ENCODE measurements around the gene FBXW9. TPM values are rescaled to one million over a fixed set of nuclear protein-coding genes. Genes with fewer than 3 reads are reported as not detected.

FBXW9 gene
- total RNA-seq, 1 donor from 2014 or later = 4.0 TPM

DNA sequence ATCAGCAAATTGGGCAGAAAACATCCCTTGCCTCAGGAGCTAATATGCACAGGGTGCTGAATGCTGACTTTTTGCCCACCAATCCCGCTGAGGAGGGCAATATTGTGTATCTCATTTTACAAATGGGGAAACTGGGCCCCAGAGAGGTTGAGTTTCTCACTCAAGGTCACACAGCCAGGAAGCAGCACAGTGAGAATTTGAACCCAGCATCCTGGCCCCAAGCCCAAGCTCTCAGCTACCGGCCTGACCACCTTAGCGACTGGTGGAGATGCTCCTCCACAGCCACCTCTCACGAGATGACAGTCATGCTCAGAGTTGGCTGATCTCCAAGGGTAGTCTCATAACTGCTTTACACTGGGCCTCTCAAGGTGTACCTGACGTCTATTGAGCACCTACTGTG is 3.5 kb downstream of the FBXW9 start:
- H3K4me2 ChIP-seq = no peak overlapping the region
- no peak overlapping the region for H2AFZ ChIP-seq (replicated peaks)
- no peaks in the 10 kb centered on the region for H3K9me3 ChIP-seq (ENCODE audit: low read depth)
- Mint-ChIP-seq H3K4me3 (no peak overlapping the region), H3K27ac (no peak overlapping the region), H3K36me3 (peaks cover 3% of the 10 kb centered on the region), H3K9me3 (no peaks in the 10 kb centered on the region), H3K4me1 (peaks cover 5% of the 10 kb centered on the region), H3K27me3 (ENCODE audit: insufficient read depth, low read depth) (no peaks in the 10 kb centered on the region)
- H3K27me3 ChIP-seq = no peaks in the 10 kb centered on the region
- H4K20me1 ChIP-seq (ENCODE audit: low read depth) = no peaks in the 10 kb centered on the region
- H3K4me1 ChIP-seq = peaks cover 7% of the 10 kb centered on the region
- TF ChIP-seq, protein P1, sequence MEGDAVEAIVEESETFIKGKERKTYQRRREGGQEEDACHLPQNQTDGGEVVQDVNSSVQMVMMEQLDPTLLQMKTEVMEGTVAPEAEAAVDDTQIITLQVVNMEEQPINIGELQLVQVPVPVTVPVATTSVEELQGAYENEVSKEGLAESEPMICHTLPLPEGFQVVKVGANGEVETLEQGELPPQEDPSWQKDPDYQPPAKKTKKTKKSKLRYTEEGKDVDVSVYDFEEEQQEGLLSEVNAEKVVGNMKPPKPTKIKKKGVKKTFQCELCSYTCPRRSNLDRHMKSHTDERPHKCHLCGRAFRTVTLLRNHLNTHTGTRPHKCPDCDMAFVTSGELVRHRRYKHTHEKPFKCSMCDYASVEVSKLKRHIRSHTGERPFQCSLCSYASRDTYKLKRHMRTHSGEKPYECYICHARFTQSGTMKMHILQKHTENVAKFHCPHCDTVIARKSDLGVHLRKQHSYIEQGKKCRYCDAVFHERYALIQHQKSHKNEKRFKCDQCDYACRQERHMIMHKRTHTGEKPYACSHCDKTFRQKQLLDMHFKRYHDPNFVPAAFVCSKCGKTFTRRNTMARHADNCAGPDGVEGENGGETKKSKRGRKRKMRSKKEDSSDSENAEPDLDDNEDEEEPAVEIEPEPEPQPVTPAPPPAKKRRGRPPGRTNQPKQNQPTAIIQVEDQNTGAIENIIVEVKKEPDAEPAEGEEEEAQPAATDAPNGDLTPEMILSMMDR (IDR thresholded peaks at IDR 0.05) = no peak
- no peak for TF ChIP-seq EZH2 (IDR thresholded peaks at IDR 0.05)
- no peak for TF ChIP-seq EZH2phosphoT487 (IDR thresholded peaks at IDR 0.05)
- H3K79me2 ChIP-seq (ENCODE audit: low read depth) = no peaks in the 10 kb centered on the region
- no peaks in the 10 kb centered on the region for H3K36me3 ChIP-seq
- no peak for DNase-seq (ENCODE audit: low spot score)
- H3F3A ChIP-seq (ENCODE audit: low read depth) = peaks cover 15% of the 10 kb centered on the region
- H3K4me3 ChIP-seq = no peak overlapping the region
- no peak overlapping the region for H3K27ac ChIP-seq
- no peak overlapping the region for H3K9ac ChIP-seq

DNA sequence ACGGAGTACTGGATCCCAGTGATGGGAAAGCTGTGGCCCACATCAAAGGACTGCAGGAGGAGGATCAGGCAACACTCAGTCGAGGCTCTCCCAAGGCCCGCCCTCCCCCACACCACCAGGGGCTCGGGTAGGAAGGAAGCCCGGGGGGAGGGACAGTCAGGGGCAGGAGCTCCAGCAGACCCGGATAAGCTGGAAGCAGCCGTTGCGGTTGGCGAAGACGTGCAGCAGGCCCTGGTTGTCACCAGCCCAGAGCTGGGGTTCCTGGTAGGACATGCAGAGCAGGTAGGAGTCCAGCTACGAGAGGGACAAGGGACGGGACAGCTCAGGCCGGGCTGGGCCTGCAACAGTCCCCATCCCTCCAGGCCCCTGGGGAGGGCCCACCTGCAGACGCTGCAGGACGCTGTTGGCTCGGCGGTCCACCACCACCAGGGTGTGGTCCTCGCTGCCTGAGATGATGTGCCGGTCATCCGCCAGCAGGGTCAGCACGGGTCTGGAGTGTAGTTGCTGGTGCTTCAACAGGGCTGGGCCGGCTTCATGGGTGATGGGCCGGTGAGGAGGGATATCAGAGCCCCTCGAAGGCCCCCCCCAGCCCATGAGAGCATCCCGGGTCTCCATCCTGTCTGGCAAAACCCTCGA is 6.7 kb downstream of the FBXW9 start:
- Histone ChIP-seq H3K27me3 (no peaks in the 10 kb centered on the region), H3K9ac (no peak overlapping the region), H3K4me1 (no peaks in the 10 kb centered on the region), H2AFZ (replicated peaks) (no peak overlapping the region), H3K4me2 (no peak overlapping the region), H3K27ac (no peak overlapping the region), H4K20me1 (ENCODE audit: low read depth) (no peaks in the 10 kb centered on the region), H3K79me2 (ENCODE audit: low read depth) (no peaks in the 10 kb centered on the region), H3K36me3 (no peaks in the 10 kb centered on the region), H3K9me3 (ENCODE audit: low read depth) (no peaks in the 10 kb centered on the region), H3K4me3 (no peak overlapping the region), H3F3A (ENCODE audit: low read depth) (no peaks in the 10 kb centered on the region)
- no peaks in the 10 kb centered on the region for H3K27me3 Mint-ChIP-seq (ENCODE audit: insufficient read depth, low read depth)
- TF ChIP-seq, protein P1 (IDR thresholded peaks at IDR 0.05) = no peak
- TF ChIP-seq EZH2phosphoT487 (IDR thresholded peaks at IDR 0.05) = no peak
- TF ChIP-seq EZH2 (IDR thresholded peaks at IDR 0.05) = no peak
- H3K4me3 Mint-ChIP-seq = no peak overlapping the region
- peaks cover 3% of the 10 kb centered on the region for H3K36me3 Mint-ChIP-seq
- DNase-seq (ENCODE audit: low spot score) = no peak
- H3K9me3 Mint-ChIP-seq = no peaks in the 10 kb centered on the region
- H3K27ac Mint-ChIP-seq = no peak overlapping the region
- no peaks in the 10 kb centered on the region for H3K4me1 Mint-ChIP-seq

DNA sequence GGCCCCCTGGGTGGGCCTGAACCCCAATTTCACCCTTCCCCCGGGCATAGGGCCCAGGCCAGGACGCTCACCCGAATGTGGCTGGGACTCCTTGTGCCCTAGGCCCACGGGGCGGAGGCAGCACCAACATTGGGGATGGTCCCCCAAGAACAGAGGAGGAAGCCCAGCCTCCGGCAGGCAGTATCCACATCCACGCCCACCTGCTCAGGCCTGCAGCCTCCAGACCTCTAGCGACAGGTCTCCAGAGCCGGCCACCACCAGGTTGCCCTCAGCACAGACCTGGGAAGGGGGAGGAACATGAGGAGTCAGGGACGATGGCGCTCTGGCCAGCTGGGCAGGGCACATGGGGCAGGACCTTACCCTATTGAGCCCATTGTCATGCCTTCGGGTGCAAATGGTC is 7.4 kb downstream of the FBXW9 start:
- Mint-ChIP-seq H3K27ac (no peak overlapping the region), H3K27me3 (ENCODE audit: insufficient read depth, low read depth) (no peaks in the 10 kb centered on the region), H3K9me3 (no peaks in the 10 kb centered on the region), H3K4me3 (no peak overlapping the region), H3K36me3 (peaks cover 3% of the 10 kb centered on the region), H3K4me1 (no peaks in the 10 kb centered on the region)
- H3K4me1 ChIP-seq = no peaks in the 10 kb centered on the region
- H3K9me3 ChIP-seq (ENCODE audit: low read depth) = no peaks in the 10 kb centered on the region
- H3K27ac ChIP-seq = no peak overlapping the region
- no peak overlapping the region for H3K4me3 ChIP-seq
- no peak for TF ChIP-seq EZH2 (IDR thresholded peaks at IDR 0.05)
- TF ChIP-seq EZH2phosphoT487 (IDR thresholded peaks at IDR 0.05) = no peak
- TF ChIP-seq, protein P1 (IDR thresholded peaks at IDR 0.05) = no peak
- no peak overlapping the region for H3K9ac ChIP-seq
- H2AFZ ChIP-seq (replicated peaks) = no peak overlapping the region
- H4K20me1 ChIP-seq (ENCODE audit: low read depth) = no peaks in the 10 kb centered on the region
- no peaks in the 10 kb centered on the region for H3K36me3 ChIP-seq
- H3K4me2 ChIP-seq = no peak overlapping the region
- no peak for DNase-seq (ENCODE audit: low spot score)
- no peaks in the 10 kb centered on the region for H3K27me3 ChIP-seq
- H3F3A ChIP-seq (ENCODE audit: low read depth) = no peaks in the 10 kb centered on the region
- H3K79me2 ChIP-seq (ENCODE audit: low read depth) = no peaks in the 10 kb centered on the region

Measured in neural progenitor cell (in vitro differentiated cells).